ENCODE measurements around the gene RAB27A. TPM values are rescaled to one million over a fixed set of nuclear protein-coding genes. Genes with fewer than 3 reads are reported as not detected.

Gene RAB27A
- total RNA-seq, 2 donors from 2014 or later: 5.0 to 7.9 TPM

DNA sequence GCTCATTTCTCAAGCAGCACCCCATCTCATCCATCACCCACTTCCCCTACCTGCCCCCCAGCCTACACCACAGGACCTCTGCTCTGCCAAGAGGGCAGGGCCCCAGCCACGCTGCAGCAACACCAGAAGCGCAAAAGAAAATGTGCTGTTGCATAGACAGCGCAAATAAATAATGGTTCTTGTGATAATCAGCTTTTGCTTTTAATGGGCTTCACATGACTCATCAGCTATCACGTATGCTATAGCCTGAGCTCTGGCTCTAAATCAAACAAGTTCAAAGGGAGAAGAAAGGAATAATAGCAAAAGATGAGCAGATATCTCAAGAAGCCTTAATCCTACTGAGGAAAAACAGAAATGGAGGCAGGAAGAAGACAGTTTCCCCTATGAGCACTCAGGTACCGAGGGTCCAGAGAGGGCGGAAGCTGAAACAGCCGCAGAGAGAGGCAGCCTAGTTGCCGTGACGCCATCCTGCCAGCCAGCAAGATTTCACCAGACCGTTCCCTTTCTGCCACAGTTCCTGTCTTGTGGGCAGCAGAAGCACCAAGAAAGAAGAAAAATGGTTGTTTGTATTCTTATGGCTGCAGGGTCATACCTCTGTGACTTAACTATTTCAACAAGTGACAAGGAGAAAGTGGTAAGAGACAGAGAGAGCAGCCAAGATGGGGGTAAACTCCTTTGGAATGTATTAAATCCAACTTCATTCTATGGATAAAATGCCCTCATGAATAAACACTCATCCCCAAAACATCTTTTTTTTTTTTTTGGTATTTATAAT lies 22.0 kb downstream of the RAB27A start:
- Histone ChIP-seq H3K4me1 (no peaks in the 10 kb centered on the region), H3K27ac (no peak overlapping the region), H3K36me3 (no peaks in the 10 kb centered on the region), H3K27me3 (no peaks in the 10 kb centered on the region), H3K9me3 (no peaks in the 10 kb centered on the region), H3K4me3 (no peak overlapping the region)
- TF ChIP-seq, protein P1, sequence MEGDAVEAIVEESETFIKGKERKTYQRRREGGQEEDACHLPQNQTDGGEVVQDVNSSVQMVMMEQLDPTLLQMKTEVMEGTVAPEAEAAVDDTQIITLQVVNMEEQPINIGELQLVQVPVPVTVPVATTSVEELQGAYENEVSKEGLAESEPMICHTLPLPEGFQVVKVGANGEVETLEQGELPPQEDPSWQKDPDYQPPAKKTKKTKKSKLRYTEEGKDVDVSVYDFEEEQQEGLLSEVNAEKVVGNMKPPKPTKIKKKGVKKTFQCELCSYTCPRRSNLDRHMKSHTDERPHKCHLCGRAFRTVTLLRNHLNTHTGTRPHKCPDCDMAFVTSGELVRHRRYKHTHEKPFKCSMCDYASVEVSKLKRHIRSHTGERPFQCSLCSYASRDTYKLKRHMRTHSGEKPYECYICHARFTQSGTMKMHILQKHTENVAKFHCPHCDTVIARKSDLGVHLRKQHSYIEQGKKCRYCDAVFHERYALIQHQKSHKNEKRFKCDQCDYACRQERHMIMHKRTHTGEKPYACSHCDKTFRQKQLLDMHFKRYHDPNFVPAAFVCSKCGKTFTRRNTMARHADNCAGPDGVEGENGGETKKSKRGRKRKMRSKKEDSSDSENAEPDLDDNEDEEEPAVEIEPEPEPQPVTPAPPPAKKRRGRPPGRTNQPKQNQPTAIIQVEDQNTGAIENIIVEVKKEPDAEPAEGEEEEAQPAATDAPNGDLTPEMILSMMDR (IDR thresholded peaks at IDR 0.05): no peak
- DNase-seq (ENCODE audit: low spot score): no peak

DNA sequence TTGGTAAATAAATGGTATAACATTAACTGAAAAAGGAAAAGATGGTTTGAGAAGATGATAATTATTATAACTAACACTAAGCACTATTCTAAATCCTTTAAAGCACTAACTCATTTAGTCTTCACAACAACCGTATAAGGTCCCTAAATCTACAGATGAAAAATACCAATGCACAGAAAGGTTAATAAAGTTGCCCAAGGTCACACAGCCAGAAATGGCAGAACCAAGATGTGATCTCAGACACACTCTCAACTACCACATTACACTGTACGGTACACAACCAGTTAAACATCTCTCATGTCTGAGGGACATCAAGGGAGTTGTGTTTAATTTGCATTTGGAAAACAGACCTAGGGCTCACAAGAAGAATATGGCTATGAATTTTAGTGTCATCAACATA lies 23.1 kb downstream of the RAB27A start:
- Histone ChIP-seq H3K27ac (no peak overlapping the region), H3K36me3 (no peaks in the 10 kb centered on the region), H3K4me1 (no peaks in the 10 kb centered on the region), H3K4me3 (no peak overlapping the region), H3K27me3 (no peaks in the 10 kb centered on the region), H3K9me3 (no peaks in the 10 kb centered on the region)
- no peak for DNase-seq (ENCODE audit: low spot score)
- TF ChIP-seq, protein P1 (IDR thresholded peaks at IDR 0.05): no peak

DNA sequence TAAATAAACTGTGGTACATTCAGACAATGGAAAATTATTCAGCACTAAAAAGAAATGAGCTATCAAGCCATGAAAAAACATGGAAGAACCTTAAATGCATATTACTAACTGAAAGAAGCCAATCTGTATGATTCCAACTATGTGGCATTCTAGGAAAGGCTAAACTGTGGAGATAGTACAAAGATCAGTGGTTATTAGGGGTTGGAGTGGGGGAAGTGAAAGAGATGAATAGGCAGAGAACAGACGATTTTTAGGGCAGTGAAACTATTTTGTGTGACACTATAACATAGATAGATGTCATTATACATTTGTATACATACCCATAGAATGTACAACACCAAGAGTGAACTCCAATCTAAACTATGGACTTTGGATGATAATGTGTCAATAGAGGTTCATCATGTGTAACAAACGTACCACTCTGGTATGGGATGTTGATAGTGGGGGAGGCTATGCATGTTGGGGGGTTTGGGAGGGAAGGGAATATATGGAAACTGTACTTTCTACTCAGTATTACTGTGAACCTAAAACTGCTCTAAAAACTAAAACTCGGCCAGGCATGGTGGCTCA lies 29.0 kb downstream of the RAB27A start:
- no peak overlapping the region for H3K27ac ChIP-seq
- no peaks in the 10 kb centered on the region for H3K9me3 ChIP-seq
- DNase-seq (ENCODE audit: low spot score): no peak
- TF ChIP-seq, protein P1 (IDR thresholded peaks at IDR 0.05): no peak
- no peaks in the 10 kb centered on the region for H3K36me3 ChIP-seq
- no peak overlapping the region for H3K4me3 ChIP-seq
- H3K27me3 ChIP-seq: no peaks in the 10 kb centered on the region
- H3K4me1 ChIP-seq: no peaks in the 10 kb centered on the region

DNA sequence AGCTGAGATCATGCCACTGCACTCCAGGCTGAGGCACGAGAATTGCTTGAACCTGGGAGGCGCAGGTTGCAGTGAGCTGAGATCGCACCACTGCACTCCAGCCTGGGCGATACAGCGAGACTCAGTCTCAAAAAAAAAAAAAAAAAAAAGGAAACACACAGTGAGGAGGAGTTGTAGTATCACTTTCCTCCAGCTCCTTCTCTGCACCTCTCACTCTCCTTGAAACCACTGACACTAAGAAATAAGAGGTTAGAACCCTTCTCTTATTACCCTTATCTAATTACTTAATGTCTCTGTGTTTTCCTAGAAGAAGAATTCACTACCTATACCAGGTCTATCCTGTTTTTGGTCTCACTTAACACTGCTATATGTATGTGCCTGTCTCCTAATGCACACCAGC lies 31.7 kb downstream of the RAB27A start:
- TF ChIP-seq, protein P1 (IDR thresholded peaks at IDR 0.05): no peak
- H3K4me1 ChIP-seq: no peaks in the 10 kb centered on the region
- H3K9me3 ChIP-seq: no peaks in the 10 kb centered on the region
- H3K36me3 ChIP-seq: no peaks in the 10 kb centered on the region
- H3K27ac ChIP-seq: no peak overlapping the region
- H3K27me3 ChIP-seq: no peaks in the 10 kb centered on the region
- no peak for DNase-seq (ENCODE audit: low spot score)
- no peak overlapping the region for H3K4me3 ChIP-seq

DNA sequence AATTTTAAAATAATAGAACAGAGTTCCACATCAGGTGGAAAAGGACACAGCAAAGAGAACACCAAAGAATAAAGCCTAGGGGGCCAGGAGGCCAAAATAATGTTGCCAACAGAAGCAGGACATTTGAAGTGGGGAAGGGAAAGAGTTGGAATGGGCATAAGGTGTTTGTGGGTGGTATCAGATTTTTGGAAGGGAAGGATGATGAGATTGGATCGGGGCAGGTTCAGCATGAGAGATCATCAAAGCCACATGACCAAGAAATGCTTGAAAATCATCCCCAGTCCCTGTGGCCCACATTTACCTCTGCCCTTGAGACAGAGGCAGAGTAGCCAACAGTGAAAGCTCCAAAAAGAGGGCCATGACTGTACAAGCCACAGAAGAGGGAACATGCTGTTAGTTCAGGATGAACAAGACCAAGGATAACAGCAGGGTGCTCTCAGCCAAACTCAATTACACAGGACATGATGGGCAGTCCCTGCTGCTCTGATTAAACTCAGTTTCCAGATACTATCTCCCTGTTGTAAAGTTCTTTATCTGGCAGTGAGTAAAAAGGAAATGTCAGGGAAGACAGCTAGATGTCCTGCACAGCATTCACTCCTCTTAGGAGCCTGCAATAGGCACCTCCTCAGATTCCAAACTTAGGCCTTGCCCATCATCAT lies 32.5 kb downstream of the RAB27A start:
- Histone ChIP-seq H3K4me3 (no peak overlapping the region), H3K27ac (no peak overlapping the region), H3K9me3 (no peaks in the 10 kb centered on the region), H3K27me3 (no peaks in the 10 kb centered on the region), H3K4me1 (no peaks in the 10 kb centered on the region), H3K36me3 (no peaks in the 10 kb centered on the region)
- DNase-seq (ENCODE audit: low spot score): no peak
- TF ChIP-seq, protein P1 (IDR thresholded peaks at IDR 0.05): no peak
